ENCODE measurements around the gene GP2. TPM values are rescaled to one million over a fixed set of nuclear protein-coding genes. Genes with fewer than 3 reads are reported as not detected.
A peak's percentile ranks its signal among the peaks of the same experiment; 100 is the strongest.

GP2 gene
- total RNA-seq, 1 donor from 2014 or later: not detected

DNA sequence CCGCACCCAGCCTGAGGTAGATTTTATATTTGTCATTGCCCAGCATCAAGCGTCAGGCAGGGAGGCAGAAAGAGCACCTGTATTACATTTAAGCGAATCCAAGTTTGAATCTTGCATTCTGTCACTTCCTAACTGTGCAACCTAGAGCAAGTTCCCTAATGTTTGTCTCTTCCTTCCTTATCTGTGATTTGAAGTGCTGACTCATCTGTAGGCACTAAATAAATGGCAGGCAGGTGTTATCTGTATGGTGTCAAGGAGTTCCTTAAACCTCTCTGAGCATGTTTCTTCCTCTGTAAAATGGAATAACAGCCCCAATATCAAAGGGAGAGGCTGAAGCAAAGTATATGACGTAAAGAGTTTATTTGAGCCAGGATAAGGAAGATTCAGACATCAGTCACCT is 24.3 kb downstream of the GP2 start:
- no peak for DNase-seq

DNA sequence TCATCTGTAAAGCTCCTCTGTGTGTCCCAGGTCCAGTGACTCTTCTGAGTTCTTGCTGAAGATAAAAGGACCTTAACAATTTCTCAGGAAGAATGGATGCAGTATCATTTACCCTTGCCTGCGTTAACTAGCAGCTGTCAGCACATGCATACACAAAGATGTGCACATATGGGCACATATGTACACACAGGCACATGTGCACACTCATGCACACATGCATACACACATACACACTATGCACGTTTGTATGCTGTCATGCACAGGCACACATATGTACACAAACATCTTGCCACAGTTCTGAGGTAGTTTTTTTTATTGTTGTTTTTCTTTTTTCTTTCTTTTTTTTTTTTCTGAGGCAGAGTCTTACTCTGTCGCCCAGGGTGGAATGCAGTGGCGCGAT is 24.9 kb downstream of the GP2 start:
- no peak for DNase-seq

DNA sequence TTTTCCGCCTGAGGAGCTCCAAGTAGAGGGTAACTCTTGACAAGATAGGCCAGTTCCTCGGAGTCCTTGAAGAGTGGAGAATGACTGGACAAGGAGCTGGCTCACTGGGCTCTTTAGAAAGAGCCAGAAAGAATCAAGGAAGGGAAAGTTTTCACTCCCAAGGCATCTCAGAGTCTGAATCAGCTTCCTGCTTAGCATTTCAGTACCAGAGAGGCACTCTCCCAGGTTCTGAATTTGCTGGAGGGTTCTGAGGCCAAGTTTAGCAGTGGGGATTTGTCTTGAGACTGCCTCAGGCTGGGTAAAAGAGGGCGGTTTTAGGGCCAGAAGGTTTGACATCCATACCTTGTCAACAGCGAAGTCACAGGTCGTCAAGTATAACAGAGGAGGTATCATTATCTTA is 25.5 kb downstream of the GP2 start:
- DNase-seq: no peak

DNA sequence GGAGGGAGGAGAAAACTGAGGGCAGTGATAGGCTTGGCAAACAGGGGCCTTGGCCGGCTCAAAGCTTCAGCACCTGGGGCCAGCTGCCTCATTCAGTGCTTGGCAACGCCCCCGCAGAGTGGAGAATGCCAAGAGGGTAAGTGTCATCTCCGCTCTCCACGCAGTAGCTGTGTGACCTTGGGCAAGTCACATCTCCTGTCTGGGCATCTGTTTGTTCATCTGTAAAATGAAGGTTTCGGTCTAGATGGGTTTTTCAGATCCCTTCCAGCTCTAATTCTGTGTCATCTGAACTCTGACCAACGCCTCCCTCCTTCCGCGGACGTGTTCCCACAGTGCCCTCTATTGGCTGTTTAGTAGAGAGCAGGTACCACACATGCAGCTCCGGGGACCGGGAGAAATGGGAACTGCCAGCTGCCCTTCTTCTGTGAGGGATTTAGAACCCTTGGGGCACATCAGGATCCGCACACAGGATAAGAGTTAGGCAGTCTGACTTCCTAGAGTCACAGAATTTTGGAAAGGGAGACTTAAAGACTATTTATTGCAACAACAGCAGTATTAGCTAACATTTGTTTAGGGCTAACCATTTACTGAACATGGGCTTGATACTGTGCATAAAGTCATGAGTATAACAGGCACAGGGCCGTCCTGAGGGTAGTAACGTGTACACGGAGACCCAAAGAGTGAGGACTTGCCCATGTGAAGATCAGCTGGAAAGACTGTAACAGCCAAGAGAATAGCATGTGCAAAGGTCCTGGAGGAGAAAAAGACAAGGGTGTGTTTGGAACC is 26.8 kb downstream of the GP2 start:
- peak; percentile 67 for DNase-seq

DNA sequence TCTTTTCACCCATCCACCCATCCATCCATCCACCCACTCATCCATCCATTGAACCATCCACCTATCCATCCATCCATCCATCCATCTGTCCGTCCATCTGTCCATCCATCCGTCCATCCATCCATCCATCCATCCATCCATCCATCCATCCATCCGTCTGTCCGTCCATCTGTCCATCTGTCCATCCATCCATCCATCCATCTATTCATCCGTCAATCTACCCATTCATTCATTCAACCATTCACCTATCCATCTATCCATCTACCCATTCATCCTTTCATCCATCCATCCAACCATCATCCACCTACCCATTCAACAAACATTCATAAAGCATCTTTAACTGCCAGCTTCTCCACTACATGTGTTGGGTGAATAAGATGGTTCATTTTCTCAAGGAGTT is 28.9 kb downstream of the GP2 start:
- no peak for DNase-seq

DNA sequence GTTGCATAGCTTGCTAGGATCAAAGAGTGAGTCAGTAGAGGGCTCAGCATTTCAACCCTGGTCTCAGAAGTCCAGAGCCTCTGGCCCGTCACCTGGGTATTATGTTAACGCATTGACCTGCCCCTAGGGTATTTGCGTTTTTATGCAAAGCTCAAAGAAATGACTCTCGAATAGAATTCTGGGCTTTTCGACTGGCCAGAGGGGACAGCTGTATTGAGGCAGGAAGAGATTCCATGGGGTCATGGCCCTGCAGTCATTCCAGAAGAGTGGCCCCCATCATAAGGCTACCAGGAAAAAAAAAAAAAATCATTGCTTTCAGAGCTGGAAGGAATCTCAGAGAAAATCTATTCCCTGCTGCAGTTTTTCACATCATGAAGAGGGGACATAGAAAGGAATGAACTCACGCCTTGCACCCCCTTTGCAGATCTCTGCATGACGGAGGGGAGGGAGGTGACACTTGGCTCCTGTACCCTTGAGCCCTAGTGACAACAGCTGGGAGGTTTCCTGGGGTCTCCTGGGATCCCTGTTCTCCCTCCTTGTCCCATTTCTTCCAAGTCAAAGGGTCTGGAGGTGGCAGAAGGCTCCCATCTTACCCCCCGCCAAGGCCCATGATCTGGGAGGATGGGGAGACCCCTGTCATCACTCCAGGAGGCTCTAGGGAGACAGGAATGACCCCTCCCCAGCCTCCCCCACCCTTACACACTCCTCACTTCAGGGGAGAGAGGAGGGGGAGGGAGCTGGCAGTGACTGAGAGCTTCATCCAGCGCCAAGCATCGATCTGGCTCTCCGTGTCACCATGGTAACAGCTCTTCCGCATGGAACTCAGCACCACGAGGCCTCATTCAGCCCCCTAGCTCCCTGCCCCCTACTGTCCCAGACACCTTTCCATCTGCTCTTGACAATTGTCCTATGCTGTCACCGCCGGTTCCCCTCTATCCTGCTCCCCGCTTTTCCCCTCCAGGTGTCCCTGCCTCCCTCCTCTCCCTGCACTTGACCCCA is 35.8 kb downstream of the GP2 start:
- DNase-seq: no peak

DNA sequence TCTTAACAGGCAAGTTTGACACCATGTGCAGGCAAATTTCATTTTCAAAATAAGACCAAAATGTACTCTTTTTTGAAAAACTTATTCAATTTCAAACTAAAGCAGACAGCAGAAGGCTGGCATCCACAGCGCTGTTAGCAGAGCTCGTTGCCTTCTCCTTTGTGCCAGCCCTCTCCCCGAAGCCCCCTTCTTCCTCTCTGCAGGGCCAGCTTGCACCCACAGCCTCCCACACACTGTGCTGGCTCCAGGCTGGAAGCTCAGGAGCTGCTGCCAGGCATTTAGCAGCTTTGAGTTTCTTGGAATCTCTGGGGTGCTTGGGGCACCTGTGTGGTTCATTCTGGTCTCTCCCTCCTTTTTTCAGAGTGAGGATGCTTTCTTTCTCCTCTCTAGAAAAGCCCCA is 37.7 kb downstream of the GP2 start:
- no peak for DNase-seq

DNA sequence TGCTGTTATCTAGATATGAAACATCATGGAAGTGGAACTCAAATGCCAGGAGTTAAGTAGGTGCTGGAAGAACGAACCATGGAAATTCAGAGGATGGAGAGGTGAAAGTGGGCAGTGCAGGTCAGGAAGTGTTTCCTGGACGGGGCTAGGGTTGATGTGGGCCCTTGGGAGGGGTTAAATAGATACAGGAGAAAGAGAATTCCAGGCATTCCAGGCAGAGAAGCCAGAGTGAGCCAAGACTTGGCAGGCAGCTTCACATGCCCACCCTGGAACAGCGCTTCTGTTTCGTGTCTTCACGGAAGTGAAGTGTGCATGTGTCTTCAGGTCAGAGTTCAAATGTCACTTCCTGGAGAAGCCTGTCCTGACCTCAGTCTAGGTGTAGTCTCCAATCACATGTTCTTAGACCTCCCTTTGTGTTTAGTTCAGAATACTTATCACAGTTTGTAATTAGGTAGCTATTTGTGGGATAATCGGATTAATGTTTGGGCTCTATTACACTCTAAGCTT is 41.3 kb downstream of the GP2 start:
- DNase-seq: no peak

DNA sequence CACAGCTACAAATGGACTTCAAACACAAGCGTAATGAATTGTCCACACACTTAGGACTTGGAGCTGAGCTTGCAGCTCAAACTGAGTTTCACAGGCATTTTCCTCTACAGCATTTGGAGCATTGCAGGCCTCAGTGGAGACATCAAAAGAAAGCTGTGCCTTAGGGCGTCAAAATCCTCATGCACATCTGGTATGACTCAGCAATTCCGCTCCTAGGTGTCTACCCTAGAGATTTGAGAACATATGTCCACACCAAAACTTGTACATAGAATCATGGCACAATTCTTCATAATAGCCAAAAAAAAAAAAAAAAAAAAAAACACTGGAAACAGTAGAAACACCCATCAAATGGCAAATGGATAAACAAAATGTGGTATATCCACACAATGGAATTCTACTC is 47.1 kb downstream of the GP2 start:
- no peak for DNase-seq

DNA sequence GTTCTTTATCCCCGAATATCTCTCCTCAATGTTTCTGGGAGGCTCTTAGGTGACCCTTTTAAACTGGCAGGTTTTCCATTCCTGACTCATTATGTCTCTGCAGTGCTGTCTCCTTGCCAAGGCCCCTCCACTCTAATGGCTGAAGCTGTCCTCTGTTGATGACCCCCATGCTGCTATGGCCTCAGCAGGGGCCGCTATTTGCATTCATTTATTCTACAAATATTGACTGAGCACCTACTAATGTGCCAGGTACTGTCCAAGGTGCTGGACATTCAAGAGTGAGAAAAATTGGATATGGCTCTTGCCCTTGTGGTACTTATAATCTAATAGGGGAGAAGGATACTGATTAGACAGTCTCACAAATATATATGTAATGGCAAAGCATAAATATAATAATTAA is 55.4 kb downstream of the GP2 start:
- no peak for DNase-seq

DNA sequence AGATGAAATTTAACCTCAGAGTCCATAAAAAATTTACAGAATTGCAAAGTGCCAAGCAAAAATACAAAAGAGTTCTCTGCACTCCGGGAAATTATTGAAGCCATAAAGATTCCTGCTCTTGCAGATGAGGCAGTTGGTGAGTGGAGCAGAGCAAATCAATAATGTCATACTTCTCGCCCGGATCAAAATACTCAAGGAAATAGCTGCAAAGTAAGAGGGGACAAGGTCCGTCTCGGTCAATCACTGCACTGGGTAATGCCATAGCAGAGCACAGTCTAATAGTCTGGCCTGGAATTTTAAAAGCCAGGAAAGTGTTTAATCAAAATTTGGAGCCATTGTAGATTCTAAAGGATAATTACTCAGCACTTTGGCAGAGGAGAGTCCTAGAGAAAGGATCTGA is 58.9 kb downstream of the GP2 start:
- no peak for DNase-seq

DNA sequence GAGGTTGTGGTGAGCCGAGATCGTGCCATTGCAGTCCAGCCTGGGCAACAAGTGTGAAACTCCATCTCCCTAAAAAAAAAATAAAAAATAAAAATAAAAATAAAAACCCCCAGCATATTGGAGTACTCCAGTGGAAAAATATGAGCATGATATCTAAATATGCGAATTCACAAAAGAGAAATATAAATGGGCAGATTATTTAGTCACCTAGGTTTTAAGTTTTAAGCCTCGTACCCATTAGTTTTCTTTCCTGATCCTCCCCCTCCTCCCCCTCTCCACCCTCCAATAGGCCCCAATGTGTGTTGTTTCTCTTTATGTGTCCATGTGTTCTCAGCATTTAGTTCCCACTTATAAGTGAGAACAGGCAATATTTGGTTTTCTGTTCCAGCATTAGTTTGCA is 62.3 kb downstream of the GP2 start:
- no peak for DNase-seq

DNA sequence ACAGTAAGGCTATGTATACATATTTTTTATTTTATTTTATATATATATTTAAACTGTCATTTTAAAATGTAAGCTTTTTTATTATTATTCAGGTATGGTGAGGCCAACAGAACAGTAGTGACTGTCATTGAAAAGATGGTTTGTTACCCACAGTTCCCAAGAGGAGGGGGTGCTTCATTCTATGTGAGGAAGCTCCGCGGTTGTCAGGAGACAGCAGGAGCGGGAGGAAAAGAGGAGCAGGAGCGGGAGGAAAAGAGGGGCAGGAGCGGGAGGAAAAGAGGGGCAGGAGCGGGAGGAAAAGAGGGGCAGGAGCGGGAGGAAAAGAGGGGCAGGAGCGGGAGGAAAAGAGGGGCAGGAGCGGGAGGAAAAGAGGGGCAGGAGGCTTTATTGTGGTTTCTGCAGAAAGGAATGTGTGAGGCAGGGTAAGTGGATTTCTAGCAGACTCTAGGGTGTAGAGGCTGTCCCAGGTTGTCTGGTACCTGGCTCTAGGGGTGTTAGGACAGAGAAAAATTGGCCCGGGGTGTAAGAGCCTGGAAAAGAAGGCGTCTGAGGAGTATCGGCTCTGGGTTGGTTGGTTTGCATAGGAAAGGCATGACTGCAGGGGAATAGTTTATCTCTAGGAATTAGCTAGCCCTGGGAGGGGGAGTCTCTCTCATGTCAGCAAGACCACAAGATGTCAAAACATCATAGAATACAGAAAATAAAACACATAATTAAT is 64.0 kb downstream of the GP2 start:
- no peak for DNase-seq

DNA sequence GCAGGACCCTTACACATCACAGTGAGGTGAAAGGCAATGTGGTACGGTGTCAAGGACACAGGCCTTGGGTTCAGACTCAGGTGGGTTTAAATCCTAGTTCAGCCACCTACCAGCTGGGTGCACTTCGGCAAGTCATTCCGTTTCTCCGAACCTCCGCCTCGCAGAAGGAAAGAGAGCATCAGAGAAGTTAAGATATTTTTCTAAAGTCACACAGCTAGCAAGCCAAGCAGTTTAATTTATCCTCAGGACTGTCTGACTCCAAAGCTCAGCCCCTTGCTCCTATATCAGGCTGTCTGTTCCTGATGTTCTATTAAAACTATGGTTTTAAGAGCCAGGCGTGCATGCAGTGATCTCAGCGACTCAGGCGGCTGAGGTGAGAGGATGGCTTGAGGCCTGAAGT is 65.1 kb downstream of the GP2 start:
- no peak for DNase-seq

DNA sequence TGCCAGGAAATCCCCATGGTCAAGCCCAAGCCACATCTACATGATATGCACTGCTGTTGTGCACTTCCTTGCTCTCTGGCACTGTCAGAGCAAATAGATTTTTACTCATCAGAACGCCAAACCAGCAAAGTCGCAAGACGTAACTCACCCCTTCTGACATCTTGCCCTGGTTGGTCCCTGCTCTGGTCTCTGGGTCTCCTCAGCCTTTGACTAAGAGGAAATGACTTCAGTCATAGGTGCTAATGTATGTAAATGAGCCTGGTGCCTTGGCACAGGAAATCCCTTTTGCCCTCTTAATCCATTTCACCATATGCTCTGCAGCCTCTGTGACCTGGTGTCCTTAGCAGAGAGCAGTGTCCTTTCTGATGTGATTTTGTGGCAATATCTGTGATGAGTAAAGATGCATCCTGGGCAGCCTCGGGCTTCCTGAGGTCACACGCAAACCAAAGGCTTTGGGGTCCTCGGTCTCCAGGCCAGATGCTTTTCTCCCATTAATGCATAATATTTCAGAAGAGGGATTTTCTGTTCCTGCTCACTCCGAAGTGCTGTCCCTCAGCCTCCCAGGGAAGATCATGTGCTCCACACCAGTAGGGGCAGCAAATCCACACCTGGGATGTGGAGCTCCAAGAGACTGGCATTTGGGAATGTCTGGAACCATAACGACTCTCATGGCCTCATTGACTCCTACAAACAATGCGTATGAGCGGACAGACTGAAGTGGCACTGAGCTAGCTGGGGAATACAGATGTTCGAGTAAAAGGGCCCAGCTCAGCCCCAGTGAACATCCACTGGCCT is 66.9 kb downstream of the GP2 start:
- no peak for DNase-seq

Other genes with a start within 250 kb of the GP2 start
- gene UMOD, start 25.2 kb upstream of the GP2 start, total RNA-seq: not detected in 2 replicates
- gene PDILT, start 77.2 kb upstream of the GP2 start, total RNA-seq: not detected in 2 replicates
- 0.74 and 2.0 TPM in 2 replicates for gene ACSM5, start 82.0 kb upstream of the GP2 start, total RNA-seq
- gene ACSM2A, start 124.0 kb upstream of the GP2 start, total RNA-seq: under 0.01 TPM in 1 of 2 replicates, not detected in the other
- 0.19 and 0.34 TPM in 2 replicates for gene ACSM2B, start 248.9 kb upstream of the GP2 start, total RNA-seq